Ishikawa (cell line): ENCODE results near the gene CEACAM20.

Experiments
- CEBPB ChIP-seq: IDR thresholded peaks from 2 replicates; pipeline ENCODE4 v1.6.1; 2012
- CREB1 ChIP-seq: IDR thresholded peaks from 2 replicates; pipeline ENCODE4 v1.6.1; 2012; ENCODE audit warnings: low read depth
- EGR1 ChIP-seq: IDR thresholded peaks from 2 replicates; pipeline ENCODE4 v1.6.1; 2012
- EP300 ChIP-seq: IDR thresholded peaks from 2 replicates; pipeline ENCODE4 v1.6.1; 2012; ENCODE audit warnings: borderline replicate concordance
- FOXM1 ChIP-seq: IDR thresholded peaks from 2 replicates; pipeline ENCODE4 v1.6.1; 2012; ENCODE audit warnings: low read depth, borderline replicate concordance
- NFIC ChIP-seq: IDR thresholded peaks from 2 replicates; pipeline ENCODE4 v1.6.1; 2012
- RAD21 ChIP-seq: IDR thresholded peaks from 2 replicates; pipeline ENCODE4 v1.6.1; 2012; ENCODE audit warnings: low read depth
- TAF1 ChIP-seq: IDR thresholded peaks from 2 replicates; pipeline ENCODE4 v1.6.1; 2012; ENCODE audit warnings: low read depth, mild to moderate bottlenecking
- TCF12 ChIP-seq: IDR thresholded peaks from 2 replicates; pipeline ENCODE4 v1.6.1; 2012; ENCODE audit warnings: low read depth
- TEAD4 ChIP-seq: IDR thresholded peaks from 2 replicates; pipeline ENCODE4 v1.6.1; 2012
- YY1 ChIP-seq: IDR thresholded peaks from 2 replicates; pipeline ENCODE4 v1.6.1; 2012; ENCODE audit warnings: low read depth
- ZBTB7A ChIP-seq: IDR thresholded peaks from 2 replicates; pipeline ENCODE4 v1.6.1; 2012; ENCODE audit warnings: low read depth
- TF ChIP-seq, protein P1 (sequence below): IDR thresholded peaks from 2 replicates; pipeline ENCODE4 v1.6.1; 2012; ENCODE audit warnings: low read depth, mild to moderate bottlenecking
- TF ChIP-seq, protein P2 (sequence below): IDR thresholded peaks from 2 replicates; pipeline ENCODE4 v1.6.1; 2012
- TF ChIP-seq, protein P3 (sequence below): IDR thresholded peaks from 2 replicates; pipeline ENCODE4 v1.6.1; 2012

CEACAM20 gene

DNA sequence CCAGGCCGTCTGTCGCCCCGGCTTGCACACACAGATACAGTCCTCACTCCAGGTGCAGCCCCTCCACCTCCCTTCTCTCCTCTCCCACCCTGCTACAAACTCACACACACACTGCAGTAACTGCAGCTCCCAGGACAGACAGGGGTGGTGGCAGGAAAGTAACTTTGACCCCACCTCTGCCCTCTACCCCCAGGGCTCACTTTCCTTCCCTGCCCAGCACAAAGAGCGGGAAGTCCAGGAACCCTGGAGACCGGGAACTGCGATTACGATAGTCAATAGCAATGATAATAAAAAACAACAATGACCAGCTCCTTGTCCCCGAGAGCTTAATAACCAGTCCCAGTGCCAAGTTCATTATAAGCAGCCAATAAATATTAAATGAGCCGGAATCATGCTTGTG, at the start of gene CEACAM20:
TSS of gene CEACAM20 (minus strand) at position 140 of the 400 bp plus-strand sequence. CDS start 166 bp downstream, outside the sequence.
- TF ChIP-seq, protein P1, sequence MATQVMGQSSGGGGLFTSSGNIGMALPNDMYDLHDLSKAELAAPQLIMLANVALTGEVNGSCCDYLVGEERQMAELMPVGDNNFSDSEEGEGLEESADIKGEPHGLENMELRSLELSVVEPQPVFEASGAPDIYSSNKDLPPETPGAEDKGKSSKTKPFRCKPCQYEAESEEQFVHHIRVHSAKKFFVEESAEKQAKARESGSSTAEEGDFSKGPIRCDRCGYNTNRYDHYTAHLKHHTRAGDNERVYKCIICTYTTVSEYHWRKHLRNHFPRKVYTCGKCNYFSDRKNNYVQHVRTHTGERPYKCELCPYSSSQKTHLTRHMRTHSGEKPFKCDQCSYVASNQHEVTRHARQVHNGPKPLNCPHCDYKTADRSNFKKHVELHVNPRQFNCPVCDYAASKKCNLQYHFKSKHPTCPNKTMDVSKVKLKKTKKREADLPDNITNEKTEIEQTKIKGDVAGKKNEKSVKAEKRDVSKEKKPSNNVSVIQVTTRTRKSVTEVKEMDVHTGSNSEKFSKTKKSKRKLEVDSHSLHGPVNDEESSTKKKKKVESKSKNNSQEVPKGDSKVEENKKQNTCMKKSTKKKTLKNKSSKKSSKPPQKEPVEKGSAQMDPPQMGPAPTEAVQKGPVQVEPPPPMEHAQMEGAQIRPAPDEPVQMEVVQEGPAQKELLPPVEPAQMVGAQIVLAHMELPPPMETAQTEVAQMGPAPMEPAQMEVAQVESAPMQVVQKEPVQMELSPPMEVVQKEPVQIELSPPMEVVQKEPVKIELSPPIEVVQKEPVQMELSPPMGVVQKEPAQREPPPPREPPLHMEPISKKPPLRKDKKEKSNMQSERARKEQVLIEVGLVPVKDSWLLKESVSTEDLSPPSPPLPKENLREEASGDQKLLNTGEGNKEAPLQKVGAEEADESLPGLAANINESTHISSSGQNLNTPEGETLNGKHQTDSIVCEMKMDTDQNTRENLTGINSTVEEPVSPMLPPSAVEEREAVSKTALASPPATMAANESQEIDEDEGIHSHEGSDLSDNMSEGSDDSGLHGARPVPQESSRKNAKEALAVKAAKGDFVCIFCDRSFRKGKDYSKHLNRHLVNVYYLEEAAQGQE: no peak
- TF ChIP-seq, protein P2, sequence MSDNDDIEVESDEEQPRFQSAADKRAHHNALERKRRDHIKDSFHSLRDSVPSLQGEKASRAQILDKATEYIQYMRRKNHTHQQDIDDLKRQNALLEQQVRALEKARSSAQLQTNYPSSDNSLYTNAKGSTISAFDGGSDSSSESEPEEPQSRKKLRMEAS: no peak
- no peak for TF ChIP-seq NFIC
- no peak for TF ChIP-seq CEBPB
- no peak for TF ChIP-seq EP300
- TF ChIP-seq TAF1: no peak
- no peak for TF ChIP-seq RAD21
- no peak for TF ChIP-seq ZBTB7A
- no peak for TF ChIP-seq FOXM1
- no peak for TF ChIP-seq TCF12
- TF ChIP-seq CREB1: no peak
- no peak for TF ChIP-seq EGR1
- TF ChIP-seq YY1: no peak
- TF ChIP-seq, protein P3, sequence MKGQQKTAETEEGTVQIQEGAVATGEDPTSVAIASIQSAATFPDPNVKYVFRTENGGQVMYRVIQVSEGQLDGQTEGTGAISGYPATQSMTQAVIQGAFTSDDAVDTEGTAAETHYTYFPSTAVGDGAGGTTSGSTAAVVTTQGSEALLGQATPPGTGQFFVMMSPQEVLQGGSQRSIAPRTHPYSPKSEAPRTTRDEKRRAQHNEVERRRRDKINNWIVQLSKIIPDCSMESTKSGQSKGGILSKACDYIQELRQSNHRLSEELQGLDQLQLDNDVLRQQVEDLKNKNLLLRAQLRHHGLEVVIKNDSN: no peak
- TF ChIP-seq TEAD4: no peak

DNA sequence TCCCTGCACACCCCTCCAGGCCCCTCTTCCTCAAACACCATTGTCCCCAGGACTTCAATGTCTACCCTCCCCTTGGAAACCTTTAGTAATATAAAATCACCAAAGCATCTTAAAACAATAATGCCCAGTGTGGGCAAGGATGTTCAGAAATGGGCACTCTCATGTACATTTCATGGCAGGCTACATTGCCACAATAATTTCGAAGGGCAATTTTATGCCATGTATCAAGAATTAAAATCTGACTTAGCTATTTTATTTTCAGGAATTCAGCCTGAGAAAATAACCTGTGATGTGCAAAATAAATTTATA, 48.0 kb upstream of the CEACAM20 start:
- TF ChIP-seq EGR1 (no peak), NFIC (no peak), TCF12 (no peak), EP300 (no peak), CREB1 (no peak), RAD21 (no peak), YY1 (no peak), CEBPB (no peak)
- TF ChIP-seq, protein P1: no peak
- TF ChIP-seq, protein P3: no peak

DNA sequence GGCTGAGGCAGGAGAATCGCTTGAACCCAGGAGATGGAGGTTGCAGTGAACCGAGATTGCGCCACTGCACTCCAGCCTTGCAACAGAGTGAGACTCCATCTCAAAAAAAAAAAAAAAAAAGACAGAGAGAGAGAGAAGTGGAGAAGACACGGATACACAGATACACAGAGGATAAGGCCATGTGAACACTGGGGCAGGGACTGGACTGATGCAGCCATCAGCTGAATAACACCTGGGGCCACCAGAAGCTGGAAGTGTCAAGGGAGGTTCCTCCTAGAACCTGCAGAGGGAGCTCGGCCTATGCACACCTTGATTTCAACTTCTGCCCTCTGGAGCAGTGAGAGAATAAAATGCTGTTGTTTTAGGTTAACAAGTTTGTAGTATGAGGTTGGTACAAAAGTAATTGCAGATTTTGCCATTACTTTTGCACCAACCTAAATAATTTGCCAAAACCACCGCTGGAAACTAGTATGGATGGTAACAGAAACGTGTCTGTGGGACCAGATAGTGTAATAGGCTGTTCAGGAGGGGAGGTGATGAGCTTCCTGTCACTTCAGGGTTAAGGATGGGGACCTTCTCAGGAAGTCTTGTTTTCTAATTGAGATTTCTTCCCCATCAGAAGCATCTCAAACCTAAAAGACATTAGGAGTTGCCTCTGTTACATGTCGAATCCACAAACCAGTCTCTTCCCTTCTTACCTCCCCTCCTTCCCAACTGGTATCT, 47.5 kb upstream of the CEACAM20 start:
- no peak for TF ChIP-seq FOXM1
- TF ChIP-seq TEAD4: no peak
- TF ChIP-seq RAD21: peak; percentile 87

DNA sequence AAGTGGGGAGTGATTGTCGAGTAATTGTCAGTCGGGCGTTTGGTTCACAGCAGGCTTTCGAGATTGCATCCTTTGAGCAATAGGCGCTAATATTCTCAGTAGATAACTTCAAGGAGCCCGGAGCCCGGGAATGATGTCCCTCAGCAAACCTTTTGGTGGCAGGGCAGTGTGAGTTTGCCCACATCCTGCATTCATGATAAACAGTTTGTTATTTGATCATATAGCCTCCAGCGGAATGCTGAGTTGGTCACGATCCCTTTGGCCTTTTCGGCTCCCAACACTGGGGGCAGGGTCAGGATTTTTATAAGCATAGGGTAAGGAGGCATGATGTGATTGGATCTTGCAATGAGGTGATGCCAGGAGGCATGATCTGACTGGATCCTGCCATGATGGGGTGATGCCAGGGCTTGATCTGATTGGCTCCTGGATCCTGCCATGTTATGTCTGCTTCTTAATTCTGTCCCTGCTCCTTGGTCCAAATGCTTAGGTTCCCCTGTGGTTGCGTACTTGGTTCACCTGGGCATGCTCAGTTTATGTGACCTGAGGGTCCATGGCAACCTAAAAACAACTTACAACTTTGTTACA, 45.7 kb upstream of the CEACAM20 start:
- no peak for TF ChIP-seq RAD21
- no peak for TF ChIP-seq EP300
- TF ChIP-seq, protein P1: no peak
- TF ChIP-seq, protein P3: no peak
